Measurements from ENCODE around the gene RIPK4.

- no peak for TF ChIP-seq CTCF (IDR thresholded peaks at IDR 0.05; ENCODE audit: poor library complexity, severe bottlenecking)
- TF ChIP-seq EZH2 (IDR thresholded peaks at IDR 0.05; ENCODE audit: borderline replicate concordance, insufficient read depth, low read length, poor library complexity, severe bottlenecking), result no peak
These were observed 4.8 kb downstream of the RIPK4 start for GRCh38 chr21:41761934-41762635.
